Activated CD8-positive, alpha-beta T cell treated with anti-CD3 and anti-CD28 coated beads, Interleukin-2, amount 10 ng/mL, durations not matched to agents 7 days and 5 days (primary cell): Measurements from ENCODE around the gene CDYL. TPM values are rescaled to one million over a fixed set of nuclear protein-coding genes. Genes with fewer than 3 reads are reported as not detected.

Experiments used
- ATAC-seq: fragments of 150-1000 bp; cut with Tn5 transposase; one replicate; pipeline ENCODE4 v1.10.0; 2021; ENCODE audit warnings: moderate library complexity
- CTCF ChIA-PET: fragments of 350-600 bp; sonication (Branson Sonifier 250); formaldehyde crosslinking; loops from one replicate; lab custom pipeline; 2021; ENCODE audit warnings: antibody characterized with exemption; lab: Charles Lee
- POLR2A ChIA-PET: fragments of 350-600 bp; sonication (Branson Sonifier 250); formaldehyde crosslinking; loops from one replicate; lab custom pipeline; 2021; ENCODE audit warnings: antibody characterized with exemption; lab: Charles Lee
- DNase-seq: peaks from one replicate; pipeline ENCODE4 v3.0.0-alpha.2; 2020
- H3K27ac Mint-ChIP-seq: one replicate; pipeline ENCODE4 v1.8.0; 2021; ENCODE audit warnings: mild to moderate bottlenecking, mixed read lengths
- H3K27me3 Mint-ChIP-seq: one replicate; pipeline ENCODE4 v1.8.0; 2021; ENCODE audit warnings: low read depth, mixed read lengths
- H3K36me3 Mint-ChIP-seq: one replicate; pipeline ENCODE4 v1.8.0; 2021; ENCODE audit warnings: low read depth, mixed read lengths
- H3K4me1 Mint-ChIP-seq: one replicate; pipeline ENCODE4 v1.8.0; 2021; ENCODE audit warnings: low read depth, mixed read lengths
- H3K4me3 Mint-ChIP-seq: one replicate; pipeline ENCODE4 v1.8.0; 2021; ENCODE audit warnings: mild to moderate bottlenecking, mixed read lengths
- H3K9me3 Mint-ChIP-seq: one replicate; pipeline ENCODE4 v1.8.0; 2022; ENCODE audit warnings: mixed read lengths; ENCODE audit not compliant: insufficient read depth
- total RNA-seq, 2 experiments: library from RNA; stranded (reverse); gene quantifications; one replicate each; pipeline ENCODE4 v1.2.3, GENCODE V29; 2021

CDYL gene
- total RNA-seq, 2 experiments from 2014 or later = 32.5 to 36.3 TPM

GRCh38 chr6:4965562-4966389 lies 189.6 kb downstream of the CDYL start:
- CTCF ChIA-PET = no interaction called here
- DNase-seq (no peak), ATAC-seq (no peak)
- POLR2A ChIA-PET = no interaction called here
- Mint-ChIP-seq H3K27ac (no peak overlapping the region), H3K36me3 (no peaks in the 10 kb centered on the region), H3K4me1 (no peaks in the 10 kb centered on the region), H3K4me3 (no peak overlapping the region), H3K27me3 (no peaks in the 10 kb centered on the region), H3K9me3 (no peaks in the 10 kb centered on the region)

- ChIA-PET CTCF (no interaction called here), POLR2A (no interaction called here)
- Mint-ChIP-seq H3K4me3 (no peak overlapping the region), H3K27me3 (no peaks in the 10 kb centered on the region), H3K4me1 (no peaks in the 10 kb centered on the region), H3K27ac (no peak overlapping the region), H3K9me3 (no peaks in the 10 kb centered on the region), H3K36me3 (no peaks in the 10 kb centered on the region)
- no peak for DNase-seq
- no peak for ATAC-seq
Observed at GRCh38 chr6:4967301-4968030, 191.3 kb downstream of the CDYL start.

- no peaks in the 10 kb centered on the region for H3K9me3 Mint-ChIP-seq
- CTCF ChIA-PET = no interaction called here
Observed at GRCh38 chr6:4969609-4970285, 193.5 kb downstream of the CDYL start.

GRCh38 chr6:4970739-4971395 lies 194.7 kb downstream of the CDYL start:
- no peaks in the 10 kb centered on the region for H3K36me3 Mint-ChIP-seq
- no peak overlapping the region for H3K4me3 Mint-ChIP-seq
- CTCF ChIA-PET = no interaction called here
- ATAC-seq (no peak), DNase-seq (no peak)
- no peak overlapping the region for H3K27ac Mint-ChIP-seq
- POLR2A ChIA-PET = no interaction called here
- H3K27me3 Mint-ChIP-seq = no peaks in the 10 kb centered on the region
- no peaks in the 10 kb centered on the region for H3K4me1 Mint-ChIP-seq
- no peaks in the 10 kb centered on the region for H3K9me3 Mint-ChIP-seq

More at GRCh38 chr6:4969609-4970285, 193.5 kb downstream of the CDYL start:
- no peak overlapping the region for H3K27ac Mint-ChIP-seq
- POLR2A ChIA-PET = no interaction called here
- DNase-seq (no peak), ATAC-seq (no peak)
- H3K36me3 Mint-ChIP-seq = no peaks in the 10 kb centered on the region
- no peaks in the 10 kb centered on the region for H3K27me3 Mint-ChIP-seq
- H3K4me1 Mint-ChIP-seq = no peaks in the 10 kb centered on the region
- H3K4me3 Mint-ChIP-seq = no peak overlapping the region

GRCh38 chr6:4971851-4972250 lies 195.6 kb downstream of the CDYL start:
- H3K27me3 Mint-ChIP-seq = no peaks in the 10 kb centered on the region
- H3K9me3 Mint-ChIP-seq = no peaks in the 10 kb centered on the region
- no peak for DNase-seq
- POLR2A ChIA-PET = no interaction called here
- no peaks in the 10 kb centered on the region for H3K36me3 Mint-ChIP-seq
- CTCF ChIA-PET = no interaction called here
- H3K27ac Mint-ChIP-seq = no peak overlapping the region
- no peak for ATAC-seq
- no peaks in the 10 kb centered on the region for H3K4me1 Mint-ChIP-seq
- no peak overlapping the region for H3K4me3 Mint-ChIP-seq

GRCh38 chr6:4972438-4972837 lies 196.2 kb downstream of the CDYL start:
- H3K9me3 Mint-ChIP-seq = no peaks in the 10 kb centered on the region
- POLR2A ChIA-PET = no interaction called here
- CTCF ChIA-PET = no interaction called here
- ATAC-seq = no peak
- H3K27ac Mint-ChIP-seq = no peak overlapping the region
- H3K4me3 Mint-ChIP-seq = no peak overlapping the region
- H3K4me1 Mint-ChIP-seq = no peaks in the 10 kb centered on the region
- H3K27me3 Mint-ChIP-seq = peaks cover 2% of the 10 kb centered on the region
- DNase-seq = no peak
- H3K36me3 Mint-ChIP-seq = no peaks in the 10 kb centered on the region

- no peak overlapping the region for H3K27ac Mint-ChIP-seq
- no peak for ATAC-seq
- CTCF ChIA-PET = no interaction called here
- no peaks in the 10 kb centered on the region for H3K36me3 Mint-ChIP-seq
- DNase-seq = no peak
- POLR2A ChIA-PET = no interaction called here
- no peak overlapping the region for H3K4me3 Mint-ChIP-seq
- peaks cover 2% of the 10 kb centered on the region for H3K27me3 Mint-ChIP-seq
- no peaks in the 10 kb centered on the region for H3K9me3 Mint-ChIP-seq
- no peaks in the 10 kb centered on the region for H3K4me1 Mint-ChIP-seq
Observed at GRCh38 chr6:4973415-4973814, 197.2 kb downstream of the CDYL start.

- Mint-ChIP-seq H3K27me3 (peaks cover 2% of the 10 kb centered on the region), H3K4me1 (no peaks in the 10 kb centered on the region), H3K4me3 (no peak overlapping the region), H3K9me3 (no peaks in the 10 kb centered on the region), H3K27ac (no peak overlapping the region), H3K36me3 (no peaks in the 10 kb centered on the region)
- DNase-seq = no peak
- POLR2A ChIA-PET = no interaction called here
- ATAC-seq = no peak
- CTCF ChIA-PET = no interaction called here
Observed at GRCh38 chr6:4973982-4974745, 198.0 kb downstream of the CDYL start.

GRCh38 chr6:4974962-4975361 lies 198.8 kb downstream of the CDYL start:
- ATAC-seq = no peak
- ChIA-PET POLR2A (no interaction called here), CTCF (no interaction called here)
- Mint-ChIP-seq H3K4me3 (no peak overlapping the region), H3K27ac (no peak overlapping the region), H3K27me3 (peaks cover 2% of the 10 kb centered on the region), H3K36me3 (peaks cover 3% of the 10 kb centered on the region), H3K9me3 (no peaks in the 10 kb centered on the region), H3K4me1 (no peaks in the 10 kb centered on the region)
- DNase-seq = no peak

GRCh38 chr6:4975506-4975905 lies 199.3 kb downstream of the CDYL start:
- Mint-ChIP-seq H3K27ac (no peak overlapping the region), H3K4me3 (no peak overlapping the region), H3K27me3 (peaks cover 2% of the 10 kb centered on the region), H3K9me3 (peaks cover 2% of the 10 kb centered on the region), H3K4me1 (no peaks in the 10 kb centered on the region), H3K36me3 (peaks cover 3% of the 10 kb centered on the region)
- POLR2A ChIA-PET = no interaction called here
- ATAC-seq (no peak), DNase-seq (no peak)
- CTCF ChIA-PET = no interaction called here

- no peak for DNase-seq
- peaks cover 2% of the 10 kb centered on the region for H3K27me3 Mint-ChIP-seq
- H3K4me3 Mint-ChIP-seq = no peak overlapping the region
- CTCF ChIA-PET = no interaction called here
- no peak overlapping the region for H3K27ac Mint-ChIP-seq
- no peaks in the 10 kb centered on the region for H3K4me1 Mint-ChIP-seq
- peaks cover 3% of the 10 kb centered on the region for H3K36me3 Mint-ChIP-seq
- POLR2A ChIA-PET = no interaction called here
- ATAC-seq = no peak
- H3K9me3 Mint-ChIP-seq = peaks cover 4% of the 10 kb centered on the region
Observed at GRCh38 chr6:4977468-4977867, 201.3 kb downstream of the CDYL start.
